Measurements from ENCODE around the gene TMC3. TPM values are rescaled to one million over a fixed set of nuclear protein-coding genes. Genes with fewer than 3 reads are reported as not detected.

The TMC3 gene
- total RNA-seq, 1 experiment from 2014 or later = not detected

GRCh38 chr15:81339851-81340250, 34.2 kb downstream of the TMC3 start:
- BruUV-seq (replicated peaks) = no TSS peak
- Histone ChIP-seq H3K9me2 (ENCODE audit: insufficient read depth) (no peaks in the 10 kb centered on the region), H3K4me2 (no peak overlapping the region), H3K4me3 (no peak overlapping the region), H3K9me3 (ENCODE audit: insufficient read depth, low read depth) (no peaks in the 10 kb centered on the region), H3K79me2 (ENCODE audit: low read depth) (no peaks in the 10 kb centered on the region), H3F3A (ENCODE audit: insufficient read depth, low read depth) (no peaks in the 10 kb centered on the region), H4K20me1 (ENCODE audit: insufficient read depth) (no peaks in the 10 kb centered on the region), H3K36me3 (ENCODE audit: low read depth) (no peaks in the 10 kb centered on the region), H3K27ac (no peak overlapping the region), H3K4me1 (replicated peaks; ENCODE audit: insufficient read depth) (no peaks in the 10 kb centered on the region), H2AFZ (no peak overlapping the region), H3K27me3 (ENCODE audit: insufficient read depth, low read depth) (peaks cover 22% of the 10 kb centered on the region)
- TF ChIP-seq EZH2 (IDR thresholded peaks at IDR 0.05; ENCODE audit: low read depth) (no peak), CTCF (conservative IDR thresholded peaks at IDR 0.05) (no peak)
- intact Hi-C loops (cut with micrococcal nuclease; ENCODE audit: unreplicated experiment) = no loop called here
- ChIA-PET CTCF (no interaction called here), POLR2A (ENCODE audit: unreplicated experiment) (no interaction called here)
- no peak for DNase-seq

GRCh38 chr15:81339321-81339720, 34.7 kb downstream of the TMC3 start:
- H4K20me1 ChIP-seq (ENCODE audit: insufficient read depth) = no peaks in the 10 kb centered on the region
- H3K9me2 ChIP-seq (ENCODE audit: insufficient read depth) = no peaks in the 10 kb centered on the region
- intact Hi-C loops (cut with micrococcal nuclease; ENCODE audit: unreplicated experiment) = no loop called here
- no peaks in the 10 kb centered on the region for H3K79me2 ChIP-seq (ENCODE audit: low read depth)
- H3K4me1 ChIP-seq (replicated peaks; ENCODE audit: insufficient read depth) = no peaks in the 10 kb centered on the region
- CTCF ChIA-PET = no interaction called here
- H3K27me3 ChIP-seq (ENCODE audit: insufficient read depth, low read depth) = peaks cover 22% of the 10 kb centered on the region
- no peaks in the 10 kb centered on the region for H3F3A ChIP-seq (ENCODE audit: insufficient read depth, low read depth)
- H2AFZ ChIP-seq = no peak overlapping the region
- no peak overlapping the region for H3K4me3 ChIP-seq
- no TSS peak for BruUV-seq (replicated peaks)
- H3K9me3 ChIP-seq (ENCODE audit: insufficient read depth, low read depth) = no peaks in the 10 kb centered on the region
- POLR2A ChIA-PET (ENCODE audit: unreplicated experiment) = no interaction called here
- no peaks in the 10 kb centered on the region for H3K36me3 ChIP-seq (ENCODE audit: low read depth)
- H3K4me2 ChIP-seq = no peak overlapping the region
- H3K27ac ChIP-seq = no peak overlapping the region
- no peak for DNase-seq
- no peak for TF ChIP-seq EZH2 (IDR thresholded peaks at IDR 0.05; ENCODE audit: low read depth)
- no peak for TF ChIP-seq CTCF (conservative IDR thresholded peaks at IDR 0.05)

- CTCF ChIA-PET = no interaction called here
- Histone ChIP-seq H3K79me2 (ENCODE audit: low read depth) (no peaks in the 10 kb centered on the region), H2AFZ (no peak overlapping the region)
Measured at GRCh38 chr15:81338170-81339007, 35.6 kb downstream of the TMC3 start.

More at GRCh38 chr15:81338170-81339007, 35.6 kb downstream of the TMC3 start:
- BruUV-seq (replicated peaks) = no TSS peak
- Histone ChIP-seq H3K9me3 (ENCODE audit: insufficient read depth, low read depth) (no peaks in the 10 kb centered on the region), H3K36me3 (ENCODE audit: low read depth) (no peaks in the 10 kb centered on the region), H3K4me3 (no peak overlapping the region), H3K4me2 (no peak overlapping the region), H3K27ac (no peak overlapping the region), H3F3A (ENCODE audit: insufficient read depth, low read depth) (no peaks in the 10 kb centered on the region), H4K20me1 (ENCODE audit: insufficient read depth) (no peaks in the 10 kb centered on the region), H3K27me3 (ENCODE audit: insufficient read depth, low read depth) (peaks cover 31% of the 10 kb centered on the region), H3K4me1 (replicated peaks; ENCODE audit: insufficient read depth) (no peaks in the 10 kb centered on the region), H3K9me2 (ENCODE audit: insufficient read depth) (no peaks in the 10 kb centered on the region)
- TF ChIP-seq CTCF (conservative IDR thresholded peaks at IDR 0.05) = no peak
- TF ChIP-seq EZH2 (IDR thresholded peaks at IDR 0.05; ENCODE audit: low read depth) = no peak
- intact Hi-C loops (cut with micrococcal nuclease; ENCODE audit: unreplicated experiment) = no loop called here
- peak in 1 of 2 experiments; percentile 38 for DNase-seq
- POLR2A ChIA-PET (ENCODE audit: unreplicated experiment) = no interaction called here
